ENCODE results near the gene SAMD4A. TPM values are rescaled to one million over a fixed set of nuclear protein-coding genes. Genes with fewer than 3 reads are reported as not detected.

The SAMD4A gene
- total and polyA plus RNA-seq, 8 donors, result 2.9 to 12.2 (median 9.4) TPM

GRCh38 chr14:54772451-54772881, 205.5 kb downstream of the SAMD4A start:
- Histone ChIP-seq H3K27me3 (no peaks in the 10 kb centered on the region), H3K4me3 (no peak overlapping the region), H3K9me3 (no peaks in the 10 kb centered on the region), H3K36me3 (no peaks in the 10 kb centered on the region), H3K27ac (peak overlapping the region in 3 of 4 donors; percentile 49 to 80 (median 75)), H3K4me1 (peaks cover 0 to 7% (median 0%) of the 10 kb centered on the region in 3 donors)
- intact Hi-C loops (cut with DNase I), result loop anchor here in 1 of 3 donors (5.0 kb wide), 1 partner anchor 200 kb away; no protein-coding TSS in a partner anchor
- TF ChIP-seq, protein P1, sequence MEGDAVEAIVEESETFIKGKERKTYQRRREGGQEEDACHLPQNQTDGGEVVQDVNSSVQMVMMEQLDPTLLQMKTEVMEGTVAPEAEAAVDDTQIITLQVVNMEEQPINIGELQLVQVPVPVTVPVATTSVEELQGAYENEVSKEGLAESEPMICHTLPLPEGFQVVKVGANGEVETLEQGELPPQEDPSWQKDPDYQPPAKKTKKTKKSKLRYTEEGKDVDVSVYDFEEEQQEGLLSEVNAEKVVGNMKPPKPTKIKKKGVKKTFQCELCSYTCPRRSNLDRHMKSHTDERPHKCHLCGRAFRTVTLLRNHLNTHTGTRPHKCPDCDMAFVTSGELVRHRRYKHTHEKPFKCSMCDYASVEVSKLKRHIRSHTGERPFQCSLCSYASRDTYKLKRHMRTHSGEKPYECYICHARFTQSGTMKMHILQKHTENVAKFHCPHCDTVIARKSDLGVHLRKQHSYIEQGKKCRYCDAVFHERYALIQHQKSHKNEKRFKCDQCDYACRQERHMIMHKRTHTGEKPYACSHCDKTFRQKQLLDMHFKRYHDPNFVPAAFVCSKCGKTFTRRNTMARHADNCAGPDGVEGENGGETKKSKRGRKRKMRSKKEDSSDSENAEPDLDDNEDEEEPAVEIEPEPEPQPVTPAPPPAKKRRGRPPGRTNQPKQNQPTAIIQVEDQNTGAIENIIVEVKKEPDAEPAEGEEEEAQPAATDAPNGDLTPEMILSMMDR (IDR thresholded peaks at IDR 0.05), result no peak
- no peak for FAIRE-seq
- ATAC-seq, result no peak
- DNase-seq, result no peak
- WGBS, 2 donors, result 84 to 87% methylated on average over 7 of the region's 7 CpGs

DNA sequence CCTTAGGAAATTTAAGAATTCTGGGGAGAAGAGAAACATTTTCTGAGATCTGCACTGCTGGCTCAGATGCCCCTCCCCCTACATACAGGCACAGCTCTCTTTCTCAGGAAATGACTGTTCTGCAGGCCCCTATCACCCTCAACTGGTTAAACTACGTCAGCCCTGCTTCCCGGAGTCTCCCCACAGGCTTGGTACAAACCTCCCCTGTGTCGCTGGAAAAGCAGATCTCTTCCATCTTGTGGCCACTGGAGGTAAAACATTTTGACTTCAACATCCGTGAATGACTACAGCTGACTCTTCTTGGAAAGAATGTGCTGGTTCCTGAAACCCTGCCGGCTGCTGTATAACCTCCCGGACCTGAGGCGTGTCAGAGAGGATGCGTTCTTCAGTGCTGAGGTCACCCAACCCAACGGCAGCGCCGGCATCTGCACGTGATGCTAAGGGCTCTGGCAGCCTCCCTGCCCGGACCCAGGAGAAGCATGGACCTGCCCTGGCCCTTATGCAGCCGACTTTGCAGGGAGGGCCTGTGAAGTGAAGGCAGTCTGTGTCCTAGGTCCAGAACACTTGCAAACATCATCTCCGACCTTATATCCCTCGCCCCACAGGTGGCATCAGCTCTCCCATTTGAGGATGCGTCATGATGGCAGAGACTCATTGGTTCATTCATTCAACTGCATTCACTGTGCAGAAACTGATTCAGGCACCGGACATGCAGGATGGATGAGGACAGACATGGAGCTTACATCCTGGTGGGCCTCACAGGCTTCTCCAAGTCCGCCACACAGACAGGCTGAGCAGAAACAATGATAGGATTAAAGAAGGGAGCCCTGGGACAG, 206.5 kb downstream of the SAMD4A start:
- ATAC-seq (peak; percentile 90 to 93 (median 92)), DNase-seq (peak in 5 of 6 donors; percentile 64 to 74 (median 66)), FAIRE-seq (peak; percentile 82)
- peak overlapping the region; percentile 35 to 80 (median 62) for H3K27ac ChIP-seq
- H3K4me1 ChIP-seq, result peaks cover 0 to 7% (median 0%) of the 10 kb centered on the region in 3 donors
- H3K27me3 ChIP-seq, result no peaks in the 10 kb centered on the region
- WGBS, 2 donors, result 24% methylated on average over 19 of the region's 19 CpGs
- TF ChIP-seq, protein P1 (IDR thresholded peaks at IDR 0.05), result peak in 1 of 4 donors; percentile 43
- H3K36me3 ChIP-seq, result peaks cover 0 to 3% (median 0%) of the 10 kb centered on the region in 3 donors
- H3K9me3 ChIP-seq, result no peaks in the 10 kb centered on the region
- no peak overlapping the region for H3K4me3 ChIP-seq
- intact Hi-C loops (cut with DNase I), result loop anchor here in 1 of 3 donors (5.0 kb wide), 1 partner anchor 201 kb away; no protein-coding TSS in a partner anchor

GRCh38 chr14:54774824-54775223, 207.9 kb downstream of the SAMD4A start:
- WGBS, 2 donors, result 87 to 90% methylated on average over 15 of the region's 15 CpGs
- DNase-seq (peak in 1 of 6 donors; percentile 67), ATAC-seq (no peak), FAIRE-seq (no peak)
- H3K4me1 ChIP-seq, result peaks cover 0 to 7% (median 0%) of the 10 kb centered on the region in 3 donors
- H3K27ac ChIP-seq, result no peak overlapping the region
- intact Hi-C loops (cut with DNase I), result loop anchor here in 1 of 3 donors (5.0 kb wide), 1 partner anchor 203 kb away; no protein-coding TSS in a partner anchor
- H3K27me3 ChIP-seq, result no peaks in the 10 kb centered on the region
- H3K36me3 ChIP-seq, result peaks cover 0 to 3% (median 0%) of the 10 kb centered on the region in 3 donors
- H3K9me3 ChIP-seq, result no peaks in the 10 kb centered on the region
- H3K4me3 ChIP-seq, result no peak overlapping the region
- TF ChIP-seq, protein P1 (IDR thresholded peaks at IDR 0.05), result no peak

GRCh38 chr14:54775486-54776140, 208.7 kb downstream of the SAMD4A start:
- no peak overlapping the region for H3K4me3 ChIP-seq
- WGBS, 2 donors, result 84 to 85% methylated on average over 8 of the region's 8 CpGs
- no peaks in the 10 kb centered on the region for H3K27me3 ChIP-seq
- DNase-seq (no peak), FAIRE-seq (no peak), ATAC-seq (no peak)
- intact Hi-C loops (cut with DNase I), result no loop called here
- peaks cover 0 to 7% (median 0%) of the 10 kb centered on the region in 3 donors for H3K4me1 ChIP-seq
- H3K27ac ChIP-seq, result no peak overlapping the region
- TF ChIP-seq, protein P1 (IDR thresholded peaks at IDR 0.05), result no peak
- H3K36me3 ChIP-seq, result peaks cover 0 to 3% (median 0%) of the 10 kb centered on the region in 3 donors
- no peaks in the 10 kb centered on the region for H3K9me3 ChIP-seq
